ENCODE data around the gene SSUH2.
A peak's percentile ranks its signal among the peaks of the same experiment; 100 is the strongest.
"Not testable (repeated sequence)": the region's sequence is repeated elsewhere in the genome, so short reads cannot be mapped to it uniquely, and the experiment has no call there.

Gene SSUH2

GRCh38 chr3:8608041-8608790, 36.4 kb downstream of the SSUH2 start:
- no peak for DNase-seq

GRCh38 chr3:8607234-8608040, 37.2 kb downstream of the SSUH2 start:
- no peak for DNase-seq

- DNase-seq: no peak
These were observed 37.8 kb downstream of the SSUH2 start for GRCh38 chr3:8606701-8607231.

DNA sequence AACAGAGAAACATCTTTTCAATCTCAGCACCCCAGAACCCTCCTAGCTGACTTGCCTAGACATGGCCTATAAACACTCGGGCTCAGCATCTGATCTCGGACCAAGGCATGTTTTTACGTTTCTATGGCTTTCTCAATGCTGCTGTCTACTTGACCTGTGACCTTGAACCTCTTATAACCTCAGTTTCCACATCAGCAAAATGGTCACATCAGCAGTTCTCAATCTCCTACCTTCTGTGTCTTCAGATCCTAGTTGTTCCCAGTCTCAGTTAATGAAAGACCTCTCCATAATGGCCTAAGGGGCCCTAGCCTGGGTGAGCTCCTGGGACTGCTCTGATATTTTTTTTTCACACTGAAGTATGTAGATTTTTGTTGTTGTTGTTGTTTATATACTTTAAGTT, 39.6 kb downstream of the SSUH2 start:
- no peak for DNase-seq

DNA sequence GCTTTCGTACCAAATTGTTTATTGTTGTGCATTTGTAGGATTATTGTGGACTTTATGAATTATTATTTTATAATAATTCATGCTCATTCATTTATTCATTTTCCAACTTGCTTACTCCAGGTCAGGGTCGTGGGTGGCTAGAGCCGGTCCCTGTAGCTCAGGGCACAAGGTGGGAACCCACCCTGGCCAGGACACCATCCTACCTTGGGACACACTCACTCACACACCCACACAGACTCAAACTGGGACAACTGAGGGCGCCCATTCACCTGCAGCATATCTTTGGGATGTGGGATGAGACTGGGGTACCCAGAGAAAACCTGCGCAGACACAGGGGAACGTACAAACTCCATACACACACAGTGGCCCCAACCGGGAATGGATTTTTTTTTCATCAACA, 40.6 kb downstream of the SSUH2 start:
- DNase-seq: no peak

DNA sequence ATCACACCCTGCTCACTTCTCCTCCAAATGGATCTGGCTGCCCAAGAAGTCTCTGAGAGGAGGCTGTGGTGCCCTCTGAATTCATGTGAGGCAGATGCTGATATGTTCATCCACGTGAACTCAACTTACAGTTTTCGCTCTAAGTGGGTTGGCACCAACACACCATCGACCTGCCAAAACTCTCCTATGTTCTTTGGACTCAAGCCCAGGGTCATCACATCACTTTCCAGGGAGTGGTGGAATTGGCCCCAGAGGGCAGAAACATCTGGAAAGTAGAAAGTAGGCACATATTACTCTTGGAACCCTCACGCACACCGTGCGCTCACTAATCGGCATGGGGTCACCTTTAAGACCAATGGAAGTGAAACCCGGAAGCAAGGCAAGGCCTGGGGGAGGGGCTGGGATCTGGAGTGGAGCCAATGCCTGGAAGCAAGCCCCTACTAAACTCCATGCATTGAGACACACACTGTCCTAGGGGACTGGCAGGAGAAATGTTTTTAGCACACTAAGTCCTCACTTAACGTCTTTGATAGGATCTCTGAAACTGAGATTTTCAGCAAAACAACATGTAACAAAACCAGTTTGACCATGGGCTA, 41.4 kb downstream of the SSUH2 start:
- no peak for DNase-seq

GRCh38 chr3:8600457-8600856, 44.1 kb downstream of the SSUH2 start:
- DNase-seq: no peak

- DNase-seq: no peak
These were observed 45.5 kb downstream of the SSUH2 start for GRCh38 chr3:8599146-8599545.

- DNase-seq: no peak
These were observed 47.3 kb downstream of the SSUH2 start for GRCh38 chr3:8597219-8597853.

GRCh38 chr3:8596321-8597218, 48.0 kb downstream of the SSUH2 start:
- DNase-seq: no peak

DNA sequence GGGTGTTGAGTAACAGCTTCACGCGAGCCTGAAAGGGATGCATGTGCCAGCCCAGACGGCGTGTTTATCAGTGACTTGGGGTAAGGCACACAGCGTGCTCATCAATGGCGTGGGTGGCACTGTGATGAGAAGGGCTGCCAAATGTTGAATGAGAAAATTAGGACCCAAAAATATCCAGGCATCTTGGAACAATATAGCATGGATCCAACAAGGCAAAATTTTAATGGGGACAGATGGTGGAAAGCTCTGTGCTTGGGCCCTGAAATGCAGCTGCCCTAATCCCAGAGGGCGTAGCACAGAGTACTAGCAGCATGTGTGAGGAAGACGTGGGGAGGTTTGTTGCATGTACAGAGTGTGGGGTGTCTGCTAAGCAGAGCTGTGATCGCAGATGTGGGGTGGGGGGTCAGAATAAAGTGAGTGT, 48.9 kb downstream of the SSUH2 start:
- DNase-seq: no peak

- DNase-seq: no peak
These were observed 49.3 kb downstream of the SSUH2 start for GRCh38 chr3:8595252-8595651.

DNA sequence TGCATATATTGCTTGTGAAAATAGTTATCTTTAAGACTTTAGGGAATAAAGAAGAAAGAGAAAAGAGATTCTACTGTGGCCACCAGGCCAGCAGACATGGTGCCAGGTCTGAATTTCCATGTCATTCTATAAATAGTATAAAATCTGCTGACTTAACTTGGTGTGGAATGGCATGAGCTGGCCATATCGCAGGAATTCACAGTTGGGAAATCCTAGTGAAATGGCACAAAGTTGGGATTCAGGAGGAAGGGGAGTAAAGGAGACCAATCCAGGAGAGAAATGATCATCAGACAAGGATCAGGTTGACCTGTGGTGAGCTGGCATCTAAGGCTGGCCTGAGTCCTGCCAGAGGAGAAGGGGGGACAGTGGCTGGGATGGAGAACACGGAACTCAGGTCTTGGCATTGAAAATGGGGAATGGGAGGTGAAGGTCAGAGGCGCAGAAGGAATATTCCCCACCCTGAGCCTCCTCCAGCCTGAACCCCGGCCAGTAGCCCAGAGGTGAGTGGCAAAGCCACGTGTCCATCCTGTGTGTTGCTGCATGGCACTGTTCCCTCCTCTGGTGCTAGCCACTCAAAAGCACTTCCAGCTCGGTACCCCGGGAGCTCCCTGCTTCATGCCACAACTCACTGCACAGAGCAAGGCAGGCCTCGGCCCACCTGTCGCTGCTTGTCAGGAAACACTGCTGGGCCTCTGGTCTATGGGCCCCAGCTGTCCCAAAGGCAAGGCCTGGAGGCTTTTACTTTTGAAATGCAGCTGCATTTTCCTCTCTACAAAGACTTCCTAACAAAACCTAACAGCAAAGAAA, 51.4 kb downstream of the SSUH2 start:
- DNase-seq: no peak

GRCh38 chr3:8589880-8590556, 54.6 kb downstream of the SSUH2 start:
- DNase-seq: no peak

DNA sequence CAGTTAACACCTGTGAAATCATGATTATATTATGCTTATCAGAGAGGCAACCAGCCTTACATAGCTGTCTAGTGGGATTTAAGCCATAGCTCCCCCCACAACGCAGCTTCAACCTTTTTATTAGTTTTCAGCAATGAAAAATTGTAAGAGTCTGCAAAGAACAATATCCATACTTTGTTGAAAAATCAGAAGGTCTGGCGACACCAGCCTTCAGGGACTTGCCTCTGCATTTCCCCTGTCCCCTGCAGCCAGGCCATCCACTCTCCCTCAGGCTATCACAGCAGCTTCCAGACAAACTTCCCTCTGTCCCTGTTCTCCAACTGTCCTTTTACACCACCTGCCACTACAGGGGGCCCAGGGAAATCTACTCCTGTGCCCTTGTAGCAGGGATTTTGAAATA, 59.9 kb downstream of the SSUH2 start:
- no peak for DNase-seq

- DNase-seq: no peak
These were observed 62.7 kb downstream of the SSUH2 start for GRCh38 chr3:8581806-8582445.

- no peak for DNase-seq
These were observed 63.2 kb downstream of the SSUH2 start for GRCh38 chr3:8581373-8581772.

- DNase-seq: not testable (repeated sequence)
These were observed 64.2 kb downstream of the SSUH2 start for GRCh38 chr3:8580434-8580833.

DNA sequence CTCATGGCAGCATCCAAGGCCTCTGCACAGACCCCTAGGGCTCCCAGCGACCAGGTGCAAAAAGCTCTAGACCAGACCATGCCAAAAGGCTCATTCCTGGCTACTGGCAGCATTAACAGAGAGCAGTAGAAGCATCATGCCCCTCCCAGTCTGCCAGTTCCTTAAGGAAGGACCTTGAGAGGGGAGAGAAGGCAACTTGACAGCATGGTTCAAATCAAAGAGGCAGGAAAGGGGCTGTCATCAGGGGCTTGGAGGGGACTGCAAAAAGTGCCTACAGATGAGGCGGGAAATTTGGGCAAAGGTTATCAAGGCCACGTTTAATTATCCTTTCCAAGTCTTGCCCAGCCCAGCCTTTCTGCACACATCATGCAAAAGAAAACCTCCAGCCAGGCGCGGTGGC, 64.7 kb downstream of the SSUH2 start:
- no peak for DNase-seq

GRCh38 chr3:8579096-8579495, 65.5 kb downstream of the SSUH2 start:
- DNase-seq: peak; percentile 19
